HG02885 (cell line): Measurements from ENCODE around the gene SCN2A.

Experiments used
- ATAC-seq: cut with Tn5 transposase; IDR thresholded peaks from one replicate; pipeline ENCODE4 v1.9.1; 2021; ENCODE audit warnings: mild to moderate bottlenecking; ENCODE audit not compliant: unreplicated experiment, poor library complexity

The SCN2A gene

GRCh38 chr2:165407466-165407865 lies 168.3 kb downstream of the SCN2A start:
- no peak for ATAC-seq

DNA sequence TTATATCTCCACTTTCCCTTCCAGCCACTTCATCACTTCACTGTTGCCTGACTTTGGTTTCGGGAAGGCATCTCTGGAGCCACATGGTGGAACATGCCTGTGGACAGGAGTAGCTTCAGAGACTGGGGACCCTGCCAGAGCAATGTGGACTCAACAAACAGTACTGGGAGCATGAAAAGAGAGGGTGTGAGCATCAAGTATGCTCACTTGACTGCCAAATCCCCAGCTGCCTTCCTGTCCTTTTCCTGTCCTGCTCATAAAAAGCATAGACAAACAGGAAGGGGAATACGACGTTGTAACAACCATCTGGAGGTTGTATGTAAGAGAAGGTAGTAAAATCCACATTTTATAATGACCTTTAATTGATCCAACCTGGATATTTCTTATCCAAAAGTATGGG lies 169.0 kb downstream of the SCN2A start:
- ATAC-seq, result no peak

DNA sequence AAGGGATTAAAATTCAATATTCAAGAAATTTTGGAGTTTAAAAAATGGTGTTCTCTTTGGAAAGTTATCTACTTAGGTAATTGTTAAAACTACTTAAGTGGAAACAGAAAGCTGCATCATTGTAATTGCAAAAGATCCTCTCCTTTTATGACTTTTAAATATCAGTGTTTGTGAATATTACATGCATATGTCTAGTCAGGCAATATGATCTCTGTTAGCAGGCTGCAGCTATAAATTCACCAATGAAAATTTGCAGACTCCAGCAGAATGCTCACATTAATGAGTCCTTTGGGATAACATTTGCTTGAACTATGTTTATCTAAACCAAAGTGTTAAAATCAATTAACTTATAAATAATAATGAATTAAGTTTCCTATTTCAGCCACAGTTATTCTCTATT lies 171.1 kb downstream of the SCN2A start:
- ATAC-seq, result no peak

DNA sequence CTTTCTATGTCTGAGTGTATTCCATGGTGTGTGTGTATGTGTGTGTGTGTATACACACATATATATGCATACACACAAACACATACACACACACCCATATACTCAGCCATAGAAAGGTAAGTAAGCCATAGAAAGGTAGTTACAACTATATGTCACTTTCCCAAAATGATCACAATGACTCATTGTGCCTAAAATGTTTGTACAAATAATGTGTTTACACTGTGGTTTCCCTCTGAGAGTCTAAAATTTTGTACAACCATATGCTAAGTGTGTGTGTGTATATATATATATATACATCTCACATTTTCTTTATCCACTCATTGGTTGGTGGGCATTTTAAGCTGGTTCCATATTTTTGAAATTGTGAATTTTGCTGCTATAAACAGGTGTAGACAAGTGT lies 175.0 kb downstream of the SCN2A start:
- no peak for ATAC-seq

DNA sequence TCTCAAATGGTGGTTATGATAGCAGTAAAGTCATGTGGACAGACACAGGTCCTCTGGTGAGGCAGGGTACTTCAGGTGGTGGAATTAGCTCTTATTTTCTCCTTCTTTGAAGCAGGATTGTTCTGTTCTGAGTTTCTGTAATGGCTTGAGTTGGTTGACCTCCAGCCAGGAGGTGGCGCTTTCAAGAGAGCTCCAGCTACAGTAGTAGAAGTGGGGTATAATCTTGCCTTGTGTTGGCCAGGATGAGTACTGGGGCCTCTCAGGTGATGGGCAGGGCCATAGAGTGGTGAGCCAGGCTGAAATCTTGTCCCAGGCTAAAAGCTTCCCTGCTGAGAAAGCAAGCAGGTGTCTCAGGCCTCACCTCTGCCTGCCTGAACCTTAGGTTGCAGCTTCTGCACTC lies 177.8 kb downstream of the SCN2A start:
- no peak for ATAC-seq

DNA sequence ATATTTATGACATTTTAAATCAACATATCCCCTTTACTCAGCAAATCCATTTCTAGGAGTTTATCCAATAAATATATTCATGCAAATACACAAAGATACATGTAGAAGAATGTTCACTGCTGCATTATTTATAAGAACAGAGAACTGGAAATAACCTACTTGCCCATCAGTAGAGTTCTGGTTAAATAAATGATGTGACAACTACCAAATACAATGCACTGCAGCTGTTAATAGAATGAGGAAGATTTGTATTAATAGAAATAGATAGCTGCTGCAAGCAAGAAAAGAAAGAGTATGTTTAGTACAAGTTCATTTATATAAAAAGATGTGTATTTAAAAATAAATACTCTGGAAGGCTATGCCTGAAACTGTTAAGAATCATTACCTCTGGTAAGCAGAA lies 181.0 kb downstream of the SCN2A start:
- no peak for ATAC-seq

- no peak for ATAC-seq
Measured at GRCh38 chr2:165423081-165423480, 183.9 kb downstream of the SCN2A start.

GRCh38 chr2:165425556-165425955 lies 186.3 kb downstream of the SCN2A start:
- no peak for ATAC-seq

- ATAC-seq, result no peak
Measured at GRCh38 chr2:165427686-165428085, 188.5 kb downstream of the SCN2A start.

DNA sequence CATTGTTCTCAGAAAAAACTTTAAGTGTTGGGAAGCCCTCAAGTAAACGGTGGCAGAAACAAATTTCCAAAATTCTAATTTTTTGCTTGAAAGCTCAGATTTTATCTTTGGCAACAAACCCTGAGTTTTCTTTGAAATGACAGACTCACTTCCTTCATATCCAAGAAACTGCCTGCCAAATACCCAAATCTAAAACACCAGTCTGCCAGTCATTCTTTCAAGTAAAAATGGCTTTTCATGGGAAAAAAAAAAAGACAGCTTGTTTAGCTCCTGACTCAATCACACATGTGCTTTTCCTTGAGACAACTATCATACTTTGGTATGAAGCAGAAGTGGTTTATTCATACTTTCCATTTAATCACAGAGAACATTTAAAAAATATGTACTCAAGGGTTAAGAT lies 189.7 kb downstream of the SCN2A start:
- ATAC-seq, result no peak

- no peak for ATAC-seq
Measured at GRCh38 chr2:165431014-165431413, 191.8 kb downstream of the SCN2A start.

GRCh38 chr2:165432234-165432966 lies 193.2 kb downstream of the SCN2A start:
- ATAC-seq, result no peak

GRCh38 chr2:165434865-165435496 lies 195.8 kb downstream of the SCN2A start:
- no peak for ATAC-seq

- no peak for ATAC-seq
Measured at GRCh38 chr2:165435611-165436010, 196.4 kb downstream of the SCN2A start.

- ATAC-seq, result no peak
Measured at GRCh38 chr2:165436559-165436958, 197.3 kb downstream of the SCN2A start.

- ATAC-seq, result no peak
Measured at GRCh38 chr2:165440367-165440766, 201.2 kb downstream of the SCN2A start.
